ENCODE data around the gene ELFN1.
"Not testable (repeated sequence)": the region's sequence is repeated elsewhere in the genome, so short reads cannot be mapped to it uniquely, and the experiment has no call there.

The ELFN1 gene

GRCh38 chr7:1761774-1762173 is 91.7 kb downstream of the ELFN1 start:
- CTCF ChIA-PET: no interaction called here
- H3K36me3 ChIP-seq (ENCODE audit: control insufficient read depth in 4 of 4, insufficient read depth in 4 of 4, low read length in 3 of 4): no peaks in the 10 kb centered on the region
- 100% methylated on average over 9 of the region's 11 CpGs for WGBS (ENCODE audit: insufficient coverage)
- peaks cover 0 to 6% (median 0%) of the 10 kb centered on the region in 5 experiments for H3K27me3 ChIP-seq (replicated peaks in 2 of 5; ENCODE audit: control insufficient read depth in 4 of 5, insufficient read depth in 5 of 5, low read length in 4 of 5)
- H3K27ac ChIP-seq (ENCODE audit: insufficient read depth in 1 of 2, low read depth in 1 of 2, low read length in 2 of 2, poor library complexity in 1 of 2, severe bottlenecking in 2 of 2): no peak overlapping the region
- peaks cover 0 to 15% (median 8%) of the 10 kb centered on the region in 5 experiments for H3K9me3 ChIP-seq (ENCODE audit: control extremely low read depth in 1 of 5, control insufficient read depth in 4 of 5, insufficient read depth in 2 of 5, low read depth in 1 of 5, low read length in 4 of 5)
- no peaks in the 10 kb centered on the region for H3K4me1 ChIP-seq (ENCODE audit: control extremely low read depth in 1 of 4, control insufficient read depth in 4 of 4, insufficient read depth in 4 of 4, low read length in 3 of 4)
- POLR2A ChIA-PET: interaction anchor here (1.2 kb wide), 1 partner anchor 19 kb away, joined by 3 read pairs; no protein-coding TSS in a partner anchor
- no peak for DNase-seq
- no peak overlapping the region for H3K4me3 ChIP-seq (ENCODE audit: control insufficient read depth in 1 of 7, extremely low read depth in 1 of 7, insufficient read depth in 4 of 7, low read depth in 2 of 7, low read length in 6 of 7)

DNA sequence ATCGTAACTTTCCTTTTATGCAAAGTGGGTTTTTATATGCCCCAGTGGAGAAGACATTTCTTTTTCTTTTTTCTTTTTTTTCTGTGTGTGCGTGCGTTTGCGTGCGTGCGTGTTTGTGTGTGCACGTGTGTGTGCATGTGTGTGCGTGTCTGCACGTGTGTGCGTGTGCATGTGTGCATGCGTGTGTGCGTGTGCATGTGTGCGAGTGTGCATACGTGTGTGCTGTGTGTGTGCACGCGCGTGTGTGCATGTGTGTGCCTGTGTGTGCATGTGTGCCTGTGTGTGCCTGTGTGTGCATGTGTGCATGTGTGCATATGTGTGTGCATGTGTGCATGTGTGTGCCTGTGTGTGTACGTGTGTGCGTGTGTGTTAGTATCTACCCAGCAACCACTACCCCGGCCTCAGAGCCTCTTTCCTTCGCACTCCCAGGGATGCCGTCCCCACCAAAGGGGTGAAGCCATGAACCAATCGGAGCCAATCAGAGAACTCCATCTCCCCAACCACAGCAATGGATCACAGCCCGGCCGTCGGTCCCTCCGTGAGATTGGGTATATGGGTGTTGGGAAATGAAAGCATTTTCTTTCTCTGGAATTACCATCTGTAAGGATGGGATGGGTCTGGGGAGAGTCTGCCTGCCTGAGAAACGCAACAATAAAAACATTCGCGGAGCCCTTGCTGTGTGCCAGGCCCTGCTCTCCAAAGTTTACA is 92.3 kb downstream of the ELFN1 start:
- CTCF ChIA-PET: no interaction called here
- DNase-seq: no peak
- H3K4me1 ChIP-seq (ENCODE audit: control extremely low read depth in 1 of 4, control insufficient read depth in 4 of 4, insufficient read depth in 4 of 4, low read length in 3 of 4): no peaks in the 10 kb centered on the region
- peaks cover 0 to 6% (median 0%) of the 10 kb centered on the region in 5 experiments for H3K27me3 ChIP-seq (replicated peaks in 2 of 5; ENCODE audit: control insufficient read depth in 4 of 5, insufficient read depth in 5 of 5, low read length in 4 of 5)
- POLR2A ChIA-PET: interaction anchor here (1.2 kb wide), 1 partner anchor 20 kb away, joined by 3 read pairs; no protein-coding TSS in a partner anchor
- H3K36me3 ChIP-seq (ENCODE audit: control insufficient read depth in 4 of 4, insufficient read depth in 4 of 4, low read length in 3 of 4): no peaks in the 10 kb centered on the region
- H3K9me3 ChIP-seq (ENCODE audit: control extremely low read depth in 1 of 5, control insufficient read depth in 4 of 5, insufficient read depth in 2 of 5, low read depth in 1 of 5, low read length in 4 of 5): peaks cover 0 to 15% (median 8%) of the 10 kb centered on the region in 5 experiments
- 93% methylated on average over 5 of the region's 30 CpGs for WGBS (ENCODE audit: insufficient coverage)
- no peak overlapping the region for H3K27ac ChIP-seq (ENCODE audit: insufficient read depth in 1 of 2, low read depth in 1 of 2, low read length in 2 of 2, poor library complexity in 1 of 2, severe bottlenecking in 2 of 2)
- H3K4me3 ChIP-seq (ENCODE audit: control insufficient read depth in 1 of 7, extremely low read depth in 1 of 7, insufficient read depth in 4 of 7, low read depth in 2 of 7, low read length in 6 of 7): no peak overlapping the region

DNA sequence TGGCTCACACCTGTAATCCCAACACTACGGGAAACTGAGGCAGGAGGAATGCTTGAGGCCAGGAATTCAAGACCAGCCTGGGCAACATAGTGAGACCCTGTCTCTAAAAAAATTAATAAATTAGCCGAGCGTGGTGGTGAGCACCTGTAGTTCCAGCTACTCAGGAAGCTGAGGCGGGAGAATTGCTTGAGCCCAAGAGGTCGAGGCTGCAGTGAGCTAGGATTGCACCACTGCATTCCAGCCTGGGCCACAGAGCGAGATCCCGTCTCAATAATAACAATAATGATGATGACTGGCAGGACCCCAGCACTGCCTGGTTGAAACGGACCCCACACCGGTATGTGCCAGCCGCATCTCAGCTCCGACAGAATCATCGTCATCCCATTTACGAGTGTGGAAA is 93.0 kb downstream of the ELFN1 start:
- POLR2A ChIA-PET: no interaction called here
- no peak overlapping the region for H3K27ac ChIP-seq (ENCODE audit: insufficient read depth in 1 of 2, low read depth in 1 of 2, low read length in 2 of 2, poor library complexity in 1 of 2, severe bottlenecking in 2 of 2)
- DNase-seq: no peak
- H3K4me1 ChIP-seq (ENCODE audit: control extremely low read depth in 1 of 4, control insufficient read depth in 4 of 4, insufficient read depth in 4 of 4, low read length in 3 of 4): no peaks in the 10 kb centered on the region
- H3K36me3 ChIP-seq (ENCODE audit: control insufficient read depth in 4 of 4, insufficient read depth in 4 of 4, low read length in 3 of 4): no peaks in the 10 kb centered on the region
- CTCF ChIA-PET: no interaction called here
- no peaks in the 10 kb centered on the region for H3K27me3 ChIP-seq (replicated peaks in 2 of 5; ENCODE audit: control insufficient read depth in 4 of 5, insufficient read depth in 5 of 5, low read length in 4 of 5)
- peaks cover 0 to 15% (median 8%) of the 10 kb centered on the region in 5 experiments for H3K9me3 ChIP-seq (ENCODE audit: control extremely low read depth in 1 of 5, control insufficient read depth in 4 of 5, insufficient read depth in 2 of 5, low read depth in 1 of 5, low read length in 4 of 5)
- H3K4me3 ChIP-seq (ENCODE audit: control insufficient read depth in 1 of 7, extremely low read depth in 1 of 7, insufficient read depth in 4 of 7, low read depth in 2 of 7, low read length in 6 of 7): no peak overlapping the region
- WGBS (ENCODE audit: insufficient coverage): 98% methylated on average over 12 of the region's 13 CpGs

GRCh38 chr7:1763911-1764310 is 93.8 kb downstream of the ELFN1 start:
- H3K4me1 ChIP-seq (ENCODE audit: control extremely low read depth in 1 of 4, control insufficient read depth in 4 of 4, insufficient read depth in 4 of 4, low read length in 3 of 4); DNase-seq; CTCF ChIA-PET; H3K27ac ChIP-seq (ENCODE audit: insufficient read depth in 1 of 2, low read depth in 1 of 2, low read length in 2 of 2, poor library complexity in 1 of 2, severe bottlenecking in 2 of 2); H3K36me3 ChIP-seq (ENCODE audit: control insufficient read depth in 4 of 4, insufficient read depth in 4 of 4, low read length in 3 of 4); H3K27me3 ChIP-seq (replicated peaks in 2 of 5; ENCODE audit: control insufficient read depth in 4 of 5, insufficient read depth in 5 of 5, low read length in 4 of 5); H3K4me3 ChIP-seq (ENCODE audit: control insufficient read depth in 1 of 7, extremely low read depth in 1 of 7, insufficient read depth in 4 of 7, low read depth in 2 of 7, low read length in 6 of 7); POLR2A ChIA-PET: not testable (repeated sequence)
- peaks cover 0 to 15% (median 8%) of the 10 kb centered on the region in 5 experiments for H3K9me3 ChIP-seq (ENCODE audit: control extremely low read depth in 1 of 5, control insufficient read depth in 4 of 5, insufficient read depth in 2 of 5, low read depth in 1 of 5, low read length in 4 of 5)
- 93% methylated on average over 8 of the region's 15 CpGs for WGBS (ENCODE audit: insufficient coverage)

- Histone ChIP-seq H3K4me1 (ENCODE audit: control extremely low read depth in 1 of 4, control insufficient read depth in 4 of 4, insufficient read depth in 4 of 4, low read length in 3 of 4) (no peaks in the 10 kb centered on the region), H3K9me3 (ENCODE audit: control extremely low read depth in 1 of 5, control insufficient read depth in 4 of 5, insufficient read depth in 2 of 5, low read depth in 1 of 5, low read length in 4 of 5) (peaks cover 0 to 15% (median 8%) of the 10 kb centered on the region in 5 experiments), H3K27me3 (replicated peaks in 2 of 5; ENCODE audit: control insufficient read depth in 4 of 5, insufficient read depth in 5 of 5, low read length in 4 of 5) (no peaks in the 10 kb centered on the region), H3K27ac (ENCODE audit: insufficient read depth in 1 of 2, low read depth in 1 of 2, low read length in 2 of 2, poor library complexity in 1 of 2, severe bottlenecking in 2 of 2) (no peak overlapping the region), H3K36me3 (ENCODE audit: control insufficient read depth in 4 of 4, insufficient read depth in 4 of 4, low read length in 3 of 4) (no peaks in the 10 kb centered on the region), H3K4me3 (ENCODE audit: control insufficient read depth in 1 of 7, extremely low read depth in 1 of 7, insufficient read depth in 4 of 7, low read depth in 2 of 7, low read length in 6 of 7) (no peak overlapping the region)
- ChIA-PET POLR2A (no interaction called here), CTCF (no interaction called here)
- 95% methylated on average over 12 of the region's 13 CpGs for WGBS (ENCODE audit: insufficient coverage)
- no peak for DNase-seq
These were observed 95.3 kb downstream of the ELFN1 start for GRCh38 chr7:1765336-1765735.

DNA sequence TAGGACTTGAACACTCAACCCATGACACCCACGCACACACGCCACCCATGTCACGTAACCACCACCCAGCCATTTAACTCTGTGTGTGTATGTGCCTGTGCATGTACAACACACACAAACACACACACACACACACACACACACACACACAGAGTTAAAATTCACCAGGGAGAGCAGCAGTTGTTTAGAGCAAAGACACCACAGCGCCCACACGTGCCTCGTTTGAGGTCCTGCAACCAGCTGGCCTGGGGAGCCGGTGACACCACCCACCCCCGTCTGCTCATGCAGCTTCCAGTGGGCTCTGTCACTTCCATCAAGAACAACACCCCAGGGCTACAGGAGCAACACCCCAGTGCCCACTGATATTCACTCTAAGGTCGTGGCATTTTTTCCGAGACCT is 97.4 kb downstream of the ELFN1 start:
- peak in 2 of 3 donors; percentile 6 to 27 for DNase-seq
- ChIA-PET POLR2A (no interaction called here), CTCF (no interaction called here)
- H3K4me3 ChIP-seq (ENCODE audit: control insufficient read depth in 1 of 7, extremely low read depth in 1 of 7, insufficient read depth in 4 of 7, low read depth in 2 of 7, low read length in 6 of 7): no peak overlapping the region
- WGBS (ENCODE audit: insufficient coverage): no CpG with 5 or more reads among the region's 10 CpGs
- H3K27ac ChIP-seq (ENCODE audit: insufficient read depth in 1 of 2, low read depth in 1 of 2, low read length in 2 of 2, poor library complexity in 1 of 2, severe bottlenecking in 2 of 2): no peak overlapping the region
- no peaks in the 10 kb centered on the region for H3K4me1 ChIP-seq (ENCODE audit: control extremely low read depth in 1 of 4, control insufficient read depth in 4 of 4, insufficient read depth in 4 of 4, low read length in 3 of 4)
- no peaks in the 10 kb centered on the region for H3K27me3 ChIP-seq (replicated peaks in 2 of 5; ENCODE audit: control insufficient read depth in 4 of 5, insufficient read depth in 5 of 5, low read length in 4 of 5)
- peaks cover 0 to 13% (median 5%) of the 10 kb centered on the region in 5 experiments for H3K9me3 ChIP-seq (ENCODE audit: control extremely low read depth in 1 of 5, control insufficient read depth in 4 of 5, insufficient read depth in 2 of 5, low read depth in 1 of 5, low read length in 4 of 5)
- no peaks in the 10 kb centered on the region for H3K36me3 ChIP-seq (ENCODE audit: control insufficient read depth in 4 of 4, insufficient read depth in 4 of 4, low read length in 3 of 4)

- Histone ChIP-seq H3K9me3 (ENCODE audit: control extremely low read depth in 1 of 5, control insufficient read depth in 4 of 5, insufficient read depth in 2 of 5, low read depth in 1 of 5, low read length in 4 of 5) (peaks cover 0 to 8% (median 1%) of the 10 kb centered on the region in 5 experiments), H3K36me3 (ENCODE audit: control insufficient read depth in 4 of 4, insufficient read depth in 4 of 4, low read length in 3 of 4) (no peaks in the 10 kb centered on the region), H3K4me3 (ENCODE audit: control insufficient read depth in 1 of 7, extremely low read depth in 1 of 7, insufficient read depth in 4 of 7, low read depth in 2 of 7, low read length in 6 of 7) (no peak overlapping the region), H3K27ac (ENCODE audit: insufficient read depth in 1 of 2, low read depth in 1 of 2, low read length in 2 of 2, poor library complexity in 1 of 2, severe bottlenecking in 2 of 2) (no peak overlapping the region), H3K27me3 (replicated peaks in 2 of 5; ENCODE audit: control insufficient read depth in 4 of 5, insufficient read depth in 5 of 5, low read length in 4 of 5) (no peaks in the 10 kb centered on the region), H3K4me1 (ENCODE audit: control extremely low read depth in 1 of 4, control insufficient read depth in 4 of 4, insufficient read depth in 4 of 4, low read length in 3 of 4) (no peaks in the 10 kb centered on the region)
- POLR2A ChIA-PET: no interaction called here
- CTCF ChIA-PET: no interaction called here
- no peak for DNase-seq
- WGBS (ENCODE audit: insufficient coverage): 98% methylated on average over 6 of the region's 7 CpGs
These were observed 98.8 kb downstream of the ELFN1 start for GRCh38 chr7:1768832-1769231.
